GM12891 (cell line): ENCODE data around the gene COL25A1.

ENCODE experiments used
- POLR2A ChIP-seq: IDR thresholded peaks from 2 replicates; pipeline ENCODE4 v1.6.1; 2011; ENCODE audit warnings: low read depth, low read length, control low read depth
- POLR2AphosphoS5 ChIP-seq: IDR thresholded peaks from 2 replicates; pipeline ENCODE4 v1.6.1; 2011; ENCODE audit warnings: low read depth, low read length, control low read depth

- no peak for TF ChIP-seq POLR2A
- TF ChIP-seq POLR2AphosphoS5: no peak
Measured at GRCh38 chr4:108884596-108884995, 417.9 kb downstream of the COL25A1 start.
